Measurements from ENCODE around the gene ACIN1.

Gene ACIN1

GRCh38 chr14:23103581-23103980 lies 8.6 kb upstream of the ACIN1 start:
- no peak overlapping the region for H3K27ac ChIP-seq (replicated peaks)
- DNase-seq (ENCODE audit: low read depth in 1 of 2, low spot score in 1 of 2) = no peak
- TF ChIP-seq CTCF (IDR thresholded peaks at IDR 0.05; ENCODE audit: insufficient read depth, low read length) = no peak
- no peak for TF ChIP-seq SPI1 (IDR thresholded peaks at IDR 0.05; ENCODE audit: borderline replicate concordance, low read depth)
- TF ChIP-seq REST (IDR thresholded peaks at IDR 0.05; ENCODE audit: insufficient replicate concordance, low read depth) = no peak
- TF ChIP-seq GABPA (IDR thresholded peaks at IDR 0.05; ENCODE audit: low read depth) = no peak
- no peak for TF ChIP-seq POLR2AphosphoS5 (IDR thresholded peaks at IDR 0.05; ENCODE audit: low read depth)
- no peaks in the 10 kb centered on the region for H3K27me3 ChIP-seq (ENCODE audit: insufficient read depth, poor library complexity, severe bottlenecking)
- no peak overlapping the region for H3K4me3 ChIP-seq (replicated peaks; ENCODE audit: insufficient read depth, low read length)

- H3K4me3 ChIP-seq (replicated peaks; ENCODE audit: insufficient read depth, low read length) = no peak overlapping the region
- no peak for TF ChIP-seq GABPA (IDR thresholded peaks at IDR 0.05; ENCODE audit: low read depth)
- TF ChIP-seq REST (IDR thresholded peaks at IDR 0.05; ENCODE audit: insufficient replicate concordance, low read depth) = no peak
- TF ChIP-seq POLR2AphosphoS5 (IDR thresholded peaks at IDR 0.05; ENCODE audit: low read depth) = no peak
- no peak for TF ChIP-seq CTCF (IDR thresholded peaks at IDR 0.05; ENCODE audit: insufficient read depth, low read length)
- no peak for TF ChIP-seq SPI1 (IDR thresholded peaks at IDR 0.05; ENCODE audit: borderline replicate concordance, low read depth)
- no peak for DNase-seq (ENCODE audit: low read depth in 1 of 2, low spot score in 1 of 2)
Measured at GRCh38 chr14:23102801-23103200, 7.9 kb upstream of the ACIN1 start.

GRCh38 chr14:23101986-23102625 lies 7.2 kb upstream of the ACIN1 start:
- H3K27ac ChIP-seq (replicated peaks) = no peak overlapping the region
- H3K4me3 ChIP-seq (replicated peaks; ENCODE audit: insufficient read depth, low read length) = no peak overlapping the region
- DNase-seq (ENCODE audit: low read depth in 1 of 2, low spot score in 1 of 2) = no peak
- TF ChIP-seq GABPA (IDR thresholded peaks at IDR 0.05; ENCODE audit: low read depth) = no peak
- no peaks in the 10 kb centered on the region for H3K27me3 ChIP-seq (ENCODE audit: insufficient read depth, poor library complexity, severe bottlenecking)

More at GRCh38 chr14:23102801-23103200, 7.9 kb upstream of the ACIN1 start:
- no peaks in the 10 kb centered on the region for H3K27me3 ChIP-seq (ENCODE audit: insufficient read depth, poor library complexity, severe bottlenecking)
- H3K27ac ChIP-seq (replicated peaks) = no peak overlapping the region

GRCh38 chr14:23101213-23101970 lies 6.5 kb upstream of the ACIN1 start:
- no peak for TF ChIP-seq CTCF (IDR thresholded peaks at IDR 0.05; ENCODE audit: insufficient read depth, low read length)
- TF ChIP-seq GABPA (IDR thresholded peaks at IDR 0.05; ENCODE audit: low read depth) = no peak
- TF ChIP-seq REST (IDR thresholded peaks at IDR 0.05; ENCODE audit: insufficient replicate concordance, low read depth) = no peak
- TF ChIP-seq SPI1 (IDR thresholded peaks at IDR 0.05; ENCODE audit: borderline replicate concordance, low read depth) = no peak
- no peak for TF ChIP-seq POLR2AphosphoS5 (IDR thresholded peaks at IDR 0.05; ENCODE audit: low read depth)
- DNase-seq (ENCODE audit: low read depth in 1 of 2, low spot score in 1 of 2) = no peak
- Histone ChIP-seq H3K27ac (replicated peaks) (no peak overlapping the region), H3K27me3 (ENCODE audit: insufficient read depth, poor library complexity, severe bottlenecking) (no peaks in the 10 kb centered on the region), H3K4me3 (replicated peaks; ENCODE audit: insufficient read depth, low read length) (no peak overlapping the region)
